ENCODE measurements around the gene UBAP2L. TPM values are rescaled to one million over a fixed set of nuclear protein-coding genes. Genes with fewer than 3 reads are reported as not detected.
A peak's percentile ranks its signal among the peaks of the same experiment; 100 is the strongest.

Gene UBAP2L
- total and polyA plus RNA-seq, 3 experiments from 2014 or later: 63.0 to 277 (median 258) TPM

GRCh38 chr1:154260127-154260526, 39.4 kb downstream of the UBAP2L start:
- peak overlapping the region in 1 of 8 donors; percentile 13 for H3K27ac Mint-ChIP-seq
- peaks cover 14 to 20% (median 20%) of the 10 kb centered on the region in 3 donors for H3K4me1 Mint-ChIP-seq
- ChIA-PET CTCF (interaction anchor here (1.7 kb wide), 1 partner anchor 11 kb away, joined by 3 read pairs; no protein-coding TSS in a partner anchor), POLR2A (no interaction called here)
- no peak for DNase-seq
- Histone ChIP-seq H3K4me3 (ENCODE audit: low read length) (no peak overlapping the region), H3K27me3 (ENCODE audit: insufficient read depth, low read length, poor library complexity, severe bottlenecking) (no peaks in the 10 kb centered on the region), H3K36me3 (ENCODE audit: insufficient read depth, low read length) (peaks cover 87% of the 10 kb centered on the region), H3K27ac (ENCODE audit: low read depth, low read length) (no peak overlapping the region), H3K9me3 (ENCODE audit: low read length) (no peaks in the 10 kb centered on the region), H3K4me1 (ENCODE audit: insufficient read depth, low read length) (peaks cover 17% of the 10 kb centered on the region)
- peaks cover 8 to 97% (median 37%) of the 10 kb centered on the region in 3 donors for H3K36me3 Mint-ChIP-seq
- no peak overlapping the region for H3K4me3 Mint-ChIP-seq
- no peaks in the 10 kb centered on the region for H3K27me3 Mint-ChIP-seq
- no peaks in the 10 kb centered on the region for H3K9me3 Mint-ChIP-seq

GRCh38 chr1:154263465-154264332, 42.9 kb downstream of the UBAP2L start:
- peaks cover 56% of the 10 kb centered on the region for H3K36me3 ChIP-seq (ENCODE audit: insufficient read depth, low read length)
- no peaks in the 10 kb centered on the region for H3K27me3 Mint-ChIP-seq
- H3K4me3 ChIP-seq (ENCODE audit: low read length): no peak overlapping the region
- H3K4me1 Mint-ChIP-seq: peaks cover 23 to 38% (median 32%) of the 10 kb centered on the region in 3 donors
- H3K27ac Mint-ChIP-seq: peak overlapping the region; percentile 53 to 91 (median 78)
- no peaks in the 10 kb centered on the region for H3K9me3 Mint-ChIP-seq
- no peak overlapping the region for H3K4me3 Mint-ChIP-seq
- no peak for DNase-seq
- ChIA-PET CTCF (interaction anchor here (1.0 to 1.2 kb wide), 3 partner anchors 65 to 318 kb away, joined by 3 to 4 read pairs (median 3); partner anchors contain the start of gene DENND4B), POLR2A (no interaction called here)
- H3K27ac ChIP-seq (ENCODE audit: low read depth, low read length): no peak overlapping the region
- peaks cover 34% of the 10 kb centered on the region for H3K4me1 ChIP-seq (ENCODE audit: insufficient read depth, low read length)
- no peaks in the 10 kb centered on the region for H3K27me3 ChIP-seq (ENCODE audit: insufficient read depth, low read length, poor library complexity, severe bottlenecking)
- H3K9me3 ChIP-seq (ENCODE audit: low read length): no peaks in the 10 kb centered on the region
- peaks cover 8 to 80% (median 21%) of the 10 kb centered on the region in 3 donors for H3K36me3 Mint-ChIP-seq

- no peaks in the 10 kb centered on the region for H3K9me3 ChIP-seq (ENCODE audit: low read length)
- peak overlapping the region; percentile 62 to 91 (median 84) for H3K27ac Mint-ChIP-seq
- no peaks in the 10 kb centered on the region for H3K27me3 ChIP-seq (ENCODE audit: insufficient read depth, low read length, poor library complexity, severe bottlenecking)
- no peak overlapping the region for H3K4me3 Mint-ChIP-seq
- H3K36me3 ChIP-seq (ENCODE audit: insufficient read depth, low read length): peaks cover 54% of the 10 kb centered on the region
- H3K27me3 Mint-ChIP-seq: no peaks in the 10 kb centered on the region
- H3K36me3 Mint-ChIP-seq: peaks cover 8 to 80% (median 21%) of the 10 kb centered on the region in 3 donors
- H3K4me1 Mint-ChIP-seq: peaks cover 23 to 38% (median 32%) of the 10 kb centered on the region in 3 donors
- DNase-seq: no peak
- H3K9me3 Mint-ChIP-seq: no peaks in the 10 kb centered on the region
- no peak overlapping the region for H3K27ac ChIP-seq (ENCODE audit: low read depth, low read length)
- POLR2A ChIA-PET: interaction anchor here (0.9 kb wide), 1 partner anchor 71 kb away, joined by 3 read pairs; no protein-coding TSS in a partner anchor
- CTCF ChIA-PET: interaction anchor here (1.0 to 1.2 kb wide), 3 partner anchors 66 to 318 kb away, joined by 3 to 4 read pairs (median 3); partner anchors contain the start of gene DENND4B
- H3K4me3 ChIP-seq (ENCODE audit: low read length): no peak overlapping the region
- peaks cover 34% of the 10 kb centered on the region for H3K4me1 ChIP-seq (ENCODE audit: insufficient read depth, low read length)
Observed at GRCh38 chr1:154264454-154264853, 43.7 kb downstream of the UBAP2L start.

GRCh38 chr1:154265586-154265985, 44.8 kb downstream of the UBAP2L start:
- H3K27me3 ChIP-seq (ENCODE audit: insufficient read depth, low read length, poor library complexity, severe bottlenecking): no peaks in the 10 kb centered on the region
- H3K9me3 ChIP-seq (ENCODE audit: low read length): no peaks in the 10 kb centered on the region
- POLR2A ChIA-PET: interaction anchor here (0.9 to 1.2 kb wide), 4 partner anchors 43 to 70 kb away, joined by 3 read pairs; no protein-coding TSS in a partner anchor
- CTCF ChIA-PET: interaction anchor here (1.0 to 1.6 kb wide), 2 partner anchors 66 to 69 kb away, joined by 3 to 4 read pairs; no protein-coding TSS in a partner anchor
- Mint-ChIP-seq H3K4me3 (peak overlapping the region in 4 of 7 donors; percentile 4 to 20 (median 11)), H3K27me3 (peaks cover 0 to 3% of the 10 kb centered on the region in 2 donors), H3K9me3 (no peaks in the 10 kb centered on the region), H3K36me3 (peaks cover 8 to 79% (median 15%) of the 10 kb centered on the region in 3 donors), H3K4me1 (peaks cover 23 to 38% (median 32%) of the 10 kb centered on the region in 3 donors), H3K27ac (peak overlapping the region; percentile 47 to 96 (median 84))
- peak overlapping the region; percentile 24 for H3K4me3 ChIP-seq (ENCODE audit: low read length)
- H3K27ac ChIP-seq (ENCODE audit: low read depth, low read length): no peak overlapping the region
- H3K36me3 ChIP-seq (ENCODE audit: insufficient read depth, low read length): peaks cover 43% of the 10 kb centered on the region
- peak in 2 of 5 donors; percentile 37 to 75 for DNase-seq
- peaks cover 34% of the 10 kb centered on the region for H3K4me1 ChIP-seq (ENCODE audit: insufficient read depth, low read length)

GRCh38 chr1:154270833-154271232, 50.1 kb downstream of the UBAP2L start:
- Histone ChIP-seq H3K27ac (ENCODE audit: low read depth, low read length) (no peak overlapping the region), H3K4me1 (ENCODE audit: insufficient read depth, low read length) (peaks cover 32% of the 10 kb centered on the region), H3K9me3 (ENCODE audit: low read length) (no peaks in the 10 kb centered on the region), H3K4me3 (ENCODE audit: low read length) (no peak overlapping the region), H3K36me3 (ENCODE audit: insufficient read depth, low read length) (peaks cover 26% of the 10 kb centered on the region), H3K27me3 (ENCODE audit: insufficient read depth, low read length, poor library complexity, severe bottlenecking) (no peaks in the 10 kb centered on the region)
- ChIA-PET POLR2A (interaction anchor here (1.3 kb wide), 1 partner anchor 64 kb away, joined by 4 read pairs; no protein-coding TSS in a partner anchor), CTCF (interaction anchor here (0.6 to 4.8 kb wide), 7 partner anchors 49 to 275 kb away, joined by 3 to 37 read pairs (median 9); partner anchors contain the start of gene ATP8B2)
- Mint-ChIP-seq H3K27me3 (peaks cover 0 to 3% of the 10 kb centered on the region in 2 donors), H3K4me1 (peaks cover 38 to 52% (median 45%) of the 10 kb centered on the region in 3 donors), H3K4me3 (peak overlapping the region; percentile 25 to 80 (median 52)), H3K9me3 (no peaks in the 10 kb centered on the region), H3K27ac (peak overlapping the region; percentile 71 to 99 (median 92)), H3K36me3 (peaks cover 7 to 67% (median 13%) of the 10 kb centered on the region in 3 donors)
- no peak for DNase-seq

GRCh38 chr1:154272217-154272998, 51.7 kb downstream of the UBAP2L start, which contains the start of gene HAX1:
HAX1 (plus strand) TSS chr1:154272629; CDS start chr1:154272724, 95 bp downstream.
- Histone ChIP-seq H3K4me1 (ENCODE audit: insufficient read depth, low read length) (peaks cover 19% of the 10 kb centered on the region), H3K9me3 (ENCODE audit: low read length) (no peaks in the 10 kb centered on the region), H3K27ac (ENCODE audit: low read depth, low read length) (peak within 1 kb of the TSS; percentile 88), H3K36me3 (ENCODE audit: insufficient read depth, low read length) (peaks cover 26% of the 10 kb centered on the region), H3K27me3 (ENCODE audit: insufficient read depth, low read length, poor library complexity, severe bottlenecking) (no peaks in the 10 kb centered on the region), H3K4me3 (ENCODE audit: low read length) (peak within 1 kb of the TSS; percentile 92)
- ChIA-PET POLR2A (interaction anchor here (0.5 to 1.3 kb wide), 6 partner anchors 11 to 70 kb away, joined by 3 to 6 read pairs (median 4); a partner anchor contains a TSS), CTCF (interaction anchor here (0.7 to 4.8 kb wide), 16 partner anchors 51 to 285 kb away, joined by 3 to 37 read pairs (median 4); partner anchors contain the start of gene ATP8B2)
- peak within 1 kb of the TSS; percentile 94 to 99 (median 98) for H3K4me3 Mint-ChIP-seq
- DNase-seq: peak; percentile 93 to 98 (median 97)
- peaks cover 7 to 59% (median 13%) of the 10 kb centered on the region in 3 donors for H3K36me3 Mint-ChIP-seq
- H3K27ac Mint-ChIP-seq: peak within 1 kb of the TSS; percentile 94 to 99 (median 99)
- H3K9me3 Mint-ChIP-seq: no peaks in the 10 kb centered on the region
- peaks cover 35 to 41% (median 40%) of the 10 kb centered on the region in 3 donors for H3K4me1 Mint-ChIP-seq
- peaks cover 0 to 3% of the 10 kb centered on the region in 2 donors for H3K27me3 Mint-ChIP-seq

- POLR2A ChIA-PET: interaction anchor here (0.5 to 0.9 kb wide), 3 partner anchors 28 to 62 kb away, joined by 3 to 6 read pairs (median 4); a partner anchor contains a TSS
- H3K36me3 Mint-ChIP-seq: peaks cover 7 to 58% (median 13%) of the 10 kb centered on the region in 3 donors
- peak overlapping the region; percentile 92 for H3K4me3 ChIP-seq (ENCODE audit: low read length)
Observed at GRCh38 chr1:154272999-154273563, 52.3 kb downstream of the UBAP2L start.

More at GRCh38 chr1:154272999-154273563, 52.3 kb downstream of the UBAP2L start:
- Histone ChIP-seq H3K27ac (ENCODE audit: low read depth, low read length) (peak overlapping the region; percentile 88), H3K36me3 (ENCODE audit: insufficient read depth, low read length) (peaks cover 26% of the 10 kb centered on the region), H3K27me3 (ENCODE audit: insufficient read depth, low read length, poor library complexity, severe bottlenecking) (no peaks in the 10 kb centered on the region), H3K4me1 (ENCODE audit: insufficient read depth, low read length) (peaks cover 19% of the 10 kb centered on the region), H3K9me3 (ENCODE audit: low read length) (no peaks in the 10 kb centered on the region)
- peaks cover 35 to 41% (median 40%) of the 10 kb centered on the region in 3 donors for H3K4me1 Mint-ChIP-seq
- peak overlapping the region; percentile 94 to 99 (median 98) for H3K4me3 Mint-ChIP-seq
- H3K27me3 Mint-ChIP-seq: peaks cover 0 to 3% of the 10 kb centered on the region in 2 donors
- CTCF ChIA-PET: interaction anchor here (0.9 to 4.8 kb wide), 5 partner anchors 51 to 190 kb away, joined by 3 to 37 read pairs (median 4); no protein-coding TSS in a partner anchor
- DNase-seq: no peak
- peak overlapping the region; percentile 94 to 99 (median 99) for H3K27ac Mint-ChIP-seq
- H3K9me3 Mint-ChIP-seq: no peaks in the 10 kb centered on the region

All from CD8-positive, alpha-beta memory T cell (primary cell).